GM21423 (cell line): ENCODE results near the gene ARHGEF18.
"Not testable (repeated sequence)": the region's sequence is repeated elsewhere in the genome, so short reads cannot be mapped to it uniquely, and the experiment has no call there.

Experiments
- ATAC-seq: cut with Tn5 transposase; IDR thresholded peaks from one replicate; pipeline ENCODE4 v1.9.1; 2021; ENCODE audit warnings: mild to moderate bottlenecking, moderate library complexity; ENCODE audit not compliant: unreplicated experiment

Gene ARHGEF18

GRCh38 chr19:7346997-7347396, 1.7 kb upstream of the ARHGEF18 start:
- ATAC-seq = not testable (repeated sequence)

- no peak for ATAC-seq
Observed at GRCh38 chr19:7349231-7349591, 474 bp downstream of the ARHGEF18 start.

GRCh38 chr19:7349961-7350711, 1.4 kb downstream of the ARHGEF18 start:
- ATAC-seq = no peak

GRCh38 chr19:7351861-7352260, 3.1 kb downstream of the ARHGEF18 start:
- no peak for ATAC-seq

- ATAC-seq = no peak
Observed at GRCh38 chr19:7355151-7355820, 6.5 kb downstream of the ARHGEF18 start.

GRCh38 chr19:7355871-7356270, 7.1 kb downstream of the ARHGEF18 start:
- no peak for ATAC-seq

- no peak for ATAC-seq
Observed at GRCh38 chr19:7356899-7357627, 8.3 kb downstream of the ARHGEF18 start.

- ATAC-seq = no peak
Observed at GRCh38 chr19:7358102-7358597, 9.4 kb downstream of the ARHGEF18 start.

- no peak for ATAC-seq
Observed at GRCh38 chr19:7360393-7360984, 11.8 kb downstream of the ARHGEF18 start.

GRCh38 chr19:7363225-7363624, 14.5 kb downstream of the ARHGEF18 start:
- ATAC-seq = no peak

- no peak for ATAC-seq
Observed at GRCh38 chr19:7366701-7367420, 18.1 kb downstream of the ARHGEF18 start.

GRCh38 chr19:7368456-7368855, 19.7 kb downstream of the ARHGEF18 start:
- ATAC-seq = no peak

GRCh38 chr19:7368866-7369265, 20.1 kb downstream of the ARHGEF18 start:
- ATAC-seq = not testable (repeated sequence)

- no peak for ATAC-seq
Observed at GRCh38 chr19:7370546-7370945, 21.8 kb downstream of the ARHGEF18 start.

GRCh38 chr19:7371001-7371400, 22.3 kb downstream of the ARHGEF18 start:
- no peak for ATAC-seq

- no peak for ATAC-seq
Observed at GRCh38 chr19:7372810-7373209, 24.1 kb downstream of the ARHGEF18 start.

GRCh38 chr19:7373862-7374261, 25.1 kb downstream of the ARHGEF18 start:
- ATAC-seq = no peak

- no peak for ATAC-seq
Observed at GRCh38 chr19:7376151-7376852, 27.6 kb downstream of the ARHGEF18 start.

GRCh38 chr19:7377196-7377595, 28.5 kb downstream of the ARHGEF18 start:
- no peak for ATAC-seq

- no peak for ATAC-seq
Observed at GRCh38 chr19:7381073-7381390, 32.3 kb downstream of the ARHGEF18 start.
